NCI-H69 (cell line): ENCODE data around the gene PRDM16.

Source experiments
- DNase-seq: peaks from one replicate; lab custom pipeline; 2025; lab: John Stamatoyannopoulos, UW

Gene PRDM16

GRCh38 chr1:3184666-3185065 is 115.7 kb downstream of the PRDM16 start:
- no peak for DNase-seq

DNA sequence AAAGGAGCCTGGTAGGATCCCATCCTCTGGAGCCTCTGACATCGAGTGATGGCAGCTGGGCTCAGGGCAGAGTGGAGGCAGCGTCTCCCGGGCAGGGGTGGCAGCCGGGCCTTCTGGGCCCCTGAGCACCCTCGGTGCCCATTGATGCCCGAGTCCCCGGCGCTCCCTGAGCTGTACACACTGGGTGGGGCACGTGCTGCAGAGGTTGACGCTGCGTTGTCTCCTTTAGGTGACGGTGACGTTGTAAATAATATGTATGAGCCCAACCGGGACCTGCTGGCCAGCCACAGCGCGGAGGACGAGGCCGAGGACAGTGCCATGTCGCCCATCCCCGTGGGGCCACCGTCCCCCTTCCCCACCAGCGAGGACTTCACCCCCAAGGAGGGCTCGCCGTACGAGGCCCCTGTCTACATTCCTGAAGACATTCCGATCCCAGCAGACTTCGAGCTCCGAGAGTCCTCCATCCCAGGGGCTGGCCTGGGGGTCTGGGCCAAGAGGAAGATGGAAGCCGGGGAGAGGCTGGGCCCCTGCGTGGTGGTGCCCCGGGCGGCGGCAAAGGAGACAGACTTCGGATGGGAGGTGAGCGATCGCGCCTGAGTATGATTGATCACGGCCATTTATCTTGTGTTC is 117.0 kb downstream of the PRDM16 start:
- DNase-seq: no peak

DNA sequence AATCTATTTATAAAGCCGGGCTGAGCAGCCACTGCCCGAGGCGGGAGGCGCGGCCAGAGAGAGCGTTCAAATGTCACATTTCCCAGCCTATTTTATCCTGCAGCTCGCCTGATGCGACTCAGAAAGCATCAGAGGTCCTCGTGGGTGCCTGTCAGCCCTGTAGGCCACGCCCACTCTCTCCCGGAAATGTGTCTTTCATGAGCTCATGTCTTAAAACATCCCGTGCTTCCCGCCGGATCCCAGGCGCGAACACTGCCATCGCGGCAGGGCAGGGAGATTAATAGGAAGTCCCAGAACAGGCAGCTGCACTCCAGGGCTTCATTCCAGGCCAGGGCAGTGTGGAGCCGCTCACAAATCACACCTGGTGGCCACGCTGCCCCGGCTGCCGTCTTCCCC is 117.5 kb downstream of the PRDM16 start:
- peak; percentile 27 for DNase-seq

- DNase-seq: no peak
Measured at GRCh38 chr1:3187415-3188149, 118.6 kb downstream of the PRDM16 start.

DNA sequence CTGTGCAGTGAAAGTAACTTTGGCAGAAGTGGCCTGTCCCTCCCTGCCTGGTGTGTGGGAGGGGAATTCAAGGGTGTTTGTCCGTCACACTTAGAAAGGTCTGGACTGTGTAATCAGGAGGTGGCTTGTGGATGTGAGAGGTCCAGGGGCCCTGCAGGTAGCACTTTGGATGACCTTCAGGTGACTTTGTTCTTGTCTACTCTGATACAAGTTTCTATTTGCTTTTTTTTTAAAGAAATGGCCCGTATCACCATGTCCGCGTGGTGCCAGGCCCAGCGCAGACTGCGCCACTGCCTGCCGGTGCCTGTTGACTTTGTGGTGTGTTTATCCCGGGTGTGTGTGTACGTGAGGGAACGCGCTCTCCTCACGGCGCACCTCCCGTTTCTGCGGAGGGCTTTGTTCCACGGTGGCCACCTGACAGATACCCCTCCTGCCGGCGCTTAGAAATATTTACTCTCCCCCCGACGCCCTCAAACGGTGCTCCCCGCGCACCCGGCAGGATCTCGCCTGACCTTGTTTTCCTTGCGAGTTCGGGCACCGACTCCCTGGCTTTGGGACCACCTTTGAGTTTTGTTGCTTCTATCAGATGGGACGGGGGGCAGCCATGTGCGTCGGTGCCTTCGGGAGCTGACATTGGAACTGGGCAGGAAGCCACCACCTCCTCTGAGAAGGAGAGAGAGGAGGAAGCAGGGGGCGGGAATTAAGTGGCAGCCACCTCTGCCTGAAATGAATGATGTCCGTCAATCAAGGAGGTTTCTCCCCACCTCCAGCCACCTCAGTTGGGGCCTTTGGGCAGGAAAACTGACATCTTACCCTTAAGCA is 119.4 kb downstream of the PRDM16 start:
- DNase-seq: no peak

- peak; percentile 13 for DNase-seq
Measured at GRCh38 chr1:3190256-3191041, 121.4 kb downstream of the PRDM16 start.

- no peak for DNase-seq
Measured at GRCh38 chr1:3192361-3192760, 123.4 kb downstream of the PRDM16 start.

DNA sequence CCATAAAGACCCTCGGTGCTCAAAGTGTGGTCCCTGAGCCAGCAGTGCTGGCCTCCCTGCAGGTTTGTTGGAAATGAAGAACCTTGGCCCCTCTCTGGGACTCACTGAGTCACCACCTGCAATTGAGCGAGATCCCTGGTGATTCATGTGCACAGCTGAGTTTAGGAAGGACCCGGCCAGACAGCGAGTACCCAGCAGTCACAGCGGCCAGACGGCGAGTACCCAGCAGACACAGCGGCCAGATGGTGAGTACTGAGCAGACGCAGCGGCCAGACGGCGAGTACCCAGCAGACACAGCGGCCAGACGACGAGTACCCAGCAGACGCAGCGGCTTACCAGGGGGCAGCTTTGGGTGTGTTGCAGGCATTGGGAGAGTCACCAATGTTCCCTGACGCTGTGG is 123.8 kb downstream of the PRDM16 start:
- DNase-seq: no peak

DNA sequence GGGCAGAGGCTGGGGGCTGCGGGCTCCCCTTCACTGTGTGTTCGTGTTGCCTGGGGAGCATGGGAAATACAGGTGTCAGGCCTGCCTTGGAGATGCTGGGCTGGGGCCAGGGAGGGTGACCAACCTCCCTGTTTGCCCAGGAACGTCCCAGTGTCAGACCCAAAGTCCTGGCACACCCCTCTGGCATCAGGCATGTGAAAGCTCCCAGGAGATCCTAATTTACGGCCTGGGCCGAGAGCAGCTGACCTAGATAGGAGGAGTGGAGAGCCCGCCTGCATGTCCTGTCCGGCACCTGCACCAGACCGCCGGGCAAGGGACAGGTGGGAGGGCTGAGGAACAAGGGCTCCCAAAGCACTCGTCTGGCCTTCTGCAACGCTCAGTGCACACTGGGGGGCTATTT is 124.8 kb downstream of the PRDM16 start:
- DNase-seq: no peak

- no peak for DNase-seq
Measured at GRCh38 chr1:3194760-3195479, 125.9 kb downstream of the PRDM16 start.

- DNase-seq: no peak
Measured at GRCh38 chr1:3195480-3195815, 126.4 kb downstream of the PRDM16 start.

- no peak for DNase-seq
Measured at GRCh38 chr1:3195966-3196515, 127.0 kb downstream of the PRDM16 start.

DNA sequence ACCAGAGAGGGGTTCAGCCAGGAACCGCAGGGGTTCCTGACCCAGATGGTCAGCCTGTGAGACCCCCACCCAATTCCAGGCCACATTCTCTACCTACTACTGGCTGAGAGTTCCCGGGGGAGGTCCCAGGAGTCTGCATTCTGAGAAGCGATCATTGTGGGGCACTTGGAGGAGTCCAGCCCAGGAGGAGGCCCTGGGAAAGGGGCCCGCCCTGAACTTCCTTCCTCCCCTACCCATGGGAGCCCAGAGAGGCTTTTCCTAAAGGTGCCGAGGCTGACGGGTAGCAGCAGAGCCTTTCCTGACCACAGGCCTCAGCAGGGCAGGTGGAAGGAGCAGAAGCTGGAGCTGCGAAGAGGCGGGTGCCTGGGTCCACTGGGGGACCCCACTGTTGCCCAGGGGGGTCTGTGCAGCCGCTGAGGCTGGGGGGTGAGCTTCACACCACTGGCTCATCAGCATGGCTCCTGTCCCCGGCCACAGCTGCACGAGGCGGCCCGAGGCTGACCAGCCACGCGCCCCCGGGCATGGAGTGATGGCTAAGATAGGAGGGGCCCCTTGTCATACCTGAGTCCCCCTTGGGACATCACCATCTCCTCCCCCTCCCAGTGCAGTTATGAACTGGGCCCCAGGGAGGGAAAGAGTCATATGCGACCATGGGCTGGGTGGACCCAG is 127.7 kb downstream of the PRDM16 start:
- no peak for DNase-seq

DNA sequence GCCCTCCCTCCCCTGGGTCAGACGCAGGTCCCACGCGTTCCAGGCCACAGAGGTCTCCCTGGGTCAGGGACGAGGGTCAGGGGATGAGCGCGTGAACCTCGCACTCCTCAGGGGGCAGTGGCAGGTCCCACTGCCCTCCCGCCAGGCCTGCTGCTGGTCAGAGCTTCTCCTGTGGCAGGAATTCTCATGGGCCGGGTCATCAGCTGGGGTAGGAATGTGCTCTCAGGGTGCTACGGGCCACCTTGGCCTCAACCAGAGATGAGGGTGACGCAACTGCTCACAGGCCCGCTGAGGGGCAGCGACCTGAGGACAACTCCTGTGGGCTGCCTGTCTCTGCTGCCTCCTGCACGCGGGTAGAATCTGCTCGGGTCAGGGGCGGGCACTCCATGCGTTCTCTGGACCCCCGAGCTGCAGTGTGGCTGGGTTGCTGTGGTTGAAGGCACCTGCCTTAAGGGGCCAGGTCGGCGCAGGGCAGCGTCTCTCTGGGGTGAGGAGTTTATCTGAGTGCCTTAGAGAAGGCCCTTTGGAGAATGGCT is 128.8 kb downstream of the PRDM16 start:
- no peak for DNase-seq

DNA sequence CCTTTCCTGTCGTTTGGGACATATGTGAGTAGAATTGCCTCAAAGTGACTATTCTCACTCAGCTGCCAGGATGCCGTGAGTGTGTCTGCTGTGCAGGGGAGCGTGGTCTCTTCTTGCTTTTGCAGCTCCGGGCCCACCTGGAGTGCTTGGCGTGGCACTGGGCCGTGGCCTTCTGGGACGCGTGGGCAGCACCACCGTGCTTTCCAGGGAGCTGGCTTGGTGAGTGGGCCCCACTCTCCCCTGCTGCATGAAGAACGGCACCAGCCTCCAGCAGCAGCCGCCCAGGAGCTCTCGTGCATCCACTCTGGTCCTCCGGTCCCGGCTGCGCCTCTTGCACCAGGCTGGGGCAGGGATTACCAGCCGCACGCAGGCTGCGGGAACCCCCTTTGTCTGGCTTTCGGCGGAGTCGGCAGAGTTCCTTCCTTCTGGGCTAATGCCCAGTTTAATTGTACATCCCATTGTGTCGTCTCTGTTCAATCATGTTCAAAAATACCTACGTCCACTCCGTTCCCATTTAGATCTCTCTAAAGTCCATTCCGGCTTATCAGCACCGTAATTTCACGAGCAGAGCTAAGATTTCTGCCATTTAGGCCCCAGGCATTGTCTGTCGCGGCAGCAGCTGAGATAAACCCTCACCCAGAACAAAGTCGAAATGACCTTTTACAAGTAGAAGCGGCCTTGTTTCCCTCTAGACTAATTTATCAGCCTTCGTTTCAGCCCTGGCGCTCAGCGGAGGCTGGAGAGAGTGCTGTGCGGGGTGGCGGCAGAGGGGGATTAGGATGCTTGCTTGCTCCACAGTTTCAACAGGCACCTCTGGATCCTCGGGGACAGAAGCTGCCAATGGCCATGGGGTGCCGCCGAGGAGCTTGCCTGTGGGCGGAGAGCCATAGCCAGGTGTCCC is 129.6 kb downstream of the PRDM16 start:
- no peak for DNase-seq

DNA sequence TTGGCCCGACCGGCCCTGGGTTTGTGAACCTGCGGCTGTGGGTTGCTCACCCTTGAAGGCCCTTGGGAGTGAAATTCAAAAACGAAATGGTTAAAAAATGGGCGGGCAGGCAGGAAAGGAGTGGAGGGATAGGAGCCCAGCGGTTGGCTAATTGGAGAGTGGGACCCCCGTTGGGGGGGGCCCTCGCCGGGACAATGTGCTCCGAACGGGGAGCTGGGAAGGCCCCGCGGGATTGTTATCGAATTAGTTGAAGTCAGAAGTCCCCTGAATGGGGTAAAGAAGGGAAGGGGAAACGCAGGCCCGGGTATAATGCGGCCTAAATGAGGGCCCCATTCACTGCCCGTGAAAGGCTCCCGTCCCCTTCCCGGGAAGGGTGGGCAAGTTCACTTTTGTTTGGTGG is 135.7 kb downstream of the PRDM16 start:
- DNase-seq: no peak

- no peak for DNase-seq
Measured at GRCh38 chr1:3205815-3206214, 136.8 kb downstream of the PRDM16 start.

- no peak for DNase-seq
Measured at GRCh38 chr1:3206696-3207095, 137.7 kb downstream of the PRDM16 start.

DNA sequence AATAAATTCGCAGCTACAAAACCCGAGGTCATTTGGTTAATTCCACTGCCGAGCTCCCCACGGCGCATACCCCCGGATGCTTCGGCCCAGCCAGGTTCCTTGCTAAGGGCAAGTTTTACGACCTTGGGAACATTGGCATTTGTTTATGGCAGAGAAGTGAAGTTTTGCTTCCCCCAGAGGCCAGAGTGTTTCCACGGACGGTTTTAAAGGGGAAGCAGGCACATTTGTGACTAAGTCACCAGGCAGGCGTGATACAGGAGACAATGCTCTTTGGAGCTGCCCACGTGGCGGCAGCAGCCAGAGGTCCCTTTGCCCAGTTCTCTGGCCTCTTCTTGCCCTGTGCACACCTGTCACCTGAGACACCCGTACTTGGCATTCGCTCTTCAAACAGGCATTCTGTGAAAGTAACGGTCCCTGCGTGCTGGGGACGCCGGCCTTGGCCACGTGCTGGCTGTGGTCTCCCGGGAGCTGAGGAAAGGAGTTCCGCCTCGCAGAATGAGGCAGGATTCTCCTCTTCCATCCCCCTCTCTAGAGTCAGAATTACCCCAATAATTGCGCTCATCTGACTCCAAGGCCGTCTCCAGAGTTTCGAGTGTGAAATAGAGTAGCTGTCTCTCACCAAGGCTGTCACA is 138.3 kb downstream of the PRDM16 start:
- DNase-seq: no peak
